GM23338 (cell line): Measurements from ENCODE around the gene WNT8A. TPM values are rescaled to one million over a fixed set of nuclear protein-coding genes. Genes with fewer than 3 reads are reported as not detected.

ENCODE experiments used
- ATAC-seq: fragments of 200-7000 bp; cut with Tn5 transposase; 3 replicates; pipeline ENCODE4 v1.9.1; 2020
- DNase-seq: peaks from one replicate; pipeline ENCODE4 v3.0.0-alpha.2; 2015; ENCODE audit warnings: low spot score
- H2AFZ ChIP-seq: fragments of 200-600 bp; sonication (generic); 2 replicates; pipeline ENCODE4 v1.8.0; 2016; ENCODE audit warnings: antibody characterized with exemption, mild to moderate bottlenecking, moderate library complexity
- H3F3A ChIP-seq: fragments of 200-600 bp; sonication (generic); replicated peaks from 2 replicates; pipeline ENCODE4 v1.8.0; 2017; ENCODE audit warnings: antibody characterized with exemption, mixed run types, low read depth
- H3K27ac ChIP-seq: fragments of 200-600 bp; sonication (generic); 2 replicates; pipeline ENCODE4 v1.6.1; 2016; ENCODE audit warnings: low read depth
- H3K27me3 ChIP-seq: fragments of 200-600 bp; sonication (generic); 2 replicates; pipeline ENCODE4 v1.8.0; 2016; ENCODE audit warnings: mild to moderate bottlenecking, mixed run types, moderate library complexity; ENCODE audit not compliant: insufficient read depth
- H3K36me3 ChIP-seq: fragments of 200-600 bp; sonication (generic); 2 replicates; pipeline ENCODE4 v1.8.0; 2016; ENCODE audit warnings: mild to moderate bottlenecking; ENCODE audit not compliant: insufficient read depth
- H3K4me1 ChIP-seq: fragments of 200-600 bp; sonication (generic); 2 replicates; pipeline ENCODE4 v1.8.0; 2016; ENCODE audit warnings: mild to moderate bottlenecking, moderate library complexity; ENCODE audit not compliant: insufficient read depth
- H3K4me2 ChIP-seq: fragments of 200-600 bp; sonication (generic); 2 replicates; pipeline ENCODE4 v1.7.1; 2017; ENCODE audit warnings: mixed run types
- H3K4me3 ChIP-seq: fragments of 200-600 bp; sonication (generic); 2 replicates; pipeline ENCODE4 v1.6.1; 2016; ENCODE audit warnings: mixed run types
- H3K79me2 ChIP-seq: fragments of 200-600 bp; sonication (generic); replicated peaks from 2 replicates; pipeline ENCODE4 v1.8.0; 2017; ENCODE audit warnings: mild to moderate bottlenecking; ENCODE audit not compliant: insufficient read depth
- H3K9me2 ChIP-seq: fragments of 200-600 bp; sonication (generic); 2 replicates; pipeline ENCODE4 v1.8.0; 2017; ENCODE audit not compliant: insufficient read depth
- H4K20me1 ChIP-seq: fragments of 200-600 bp; sonication (generic); replicated peaks from 2 replicates; pipeline ENCODE4 v1.8.0; 2017; ENCODE audit warnings: mild to moderate bottlenecking; ENCODE audit not compliant: insufficient read depth
- H3K27ac Mint-ChIP-seq: 2 replicates; pipeline ENCODE4 v1.8.0; 2020; ENCODE audit warnings: inconsistent platforms, mild to moderate bottlenecking, moderate library complexity, mixed read lengths
- H3K27me3 Mint-ChIP-seq: 3 replicates; pipeline ENCODE4 v1.8.0; 2022; ENCODE audit warnings: low read depth, mild to moderate bottlenecking, moderate library complexity, mixed read lengths, inconsistent platforms; ENCODE audit not compliant: insufficient read depth, poor library complexity
- H3K36me3 Mint-ChIP-seq: 3 replicates; pipeline ENCODE4 v1.8.0; 2021; ENCODE audit warnings: low read depth, mild to moderate bottlenecking, inconsistent platforms, moderate library complexity, mixed read lengths
- H3K4me1 Mint-ChIP-seq: 3 replicates; pipeline ENCODE4 v1.8.0; 2020; ENCODE audit warnings: mild to moderate bottlenecking, inconsistent platforms, mixed read lengths
- H3K4me3 Mint-ChIP-seq: 3 replicates; pipeline ENCODE4 v1.8.0; 2021; ENCODE audit warnings: moderate library complexity, mild to moderate bottlenecking, inconsistent platforms, mixed read lengths
- H3K9me3 Mint-ChIP-seq: 3 replicates; pipeline ENCODE4 v1.8.0; 2020; ENCODE audit warnings: moderate library complexity, mild to moderate bottlenecking, inconsistent platforms, mixed read lengths
- POLR2AphosphoS5 ChIP-seq: IDR thresholded peaks from 2 replicates; pipeline ENCODE4 v1.6.1; 2016; ENCODE audit warnings: antibody characterized with exemption, low read depth
- STAT1 ChIP-seq: IDR thresholded peaks from one replicate; pipeline ENCODE4 v1.6.1; 2016; ENCODE audit warnings: antibody characterized with exemption; ENCODE audit not compliant: unreplicated experiment
- ZNF114 ChIP-seq: fragments of 250-450 bp; sonication (Bioruptor Pico); IDR thresholded peaks from 2 replicates; pipeline ENCODE4 v1.5.0; 2020; ENCODE audit warnings: mild to moderate bottlenecking, moderate library complexity
- polyA plus RNA-seq: library from polyadenylated mRNA; unstranded; fragments of >200 nt; fragmentation: Nextera tagmentation; extraction: Ambion mirVana; gene quantifications from 2 replicates; pipeline ENCODE4 v1.2.1, GENCODE V29; 2016
- total RNA-seq: library from RNA; depleted of rRNA; stranded (reverse); fragments of >200 nt; shearing (Covaris generic); gene quantifications from 2 replicates; pipeline ENCODE4 v1.2.3, GENCODE V29; 2014
- TF ChIP-seq, protein P1 (sequence below): IDR thresholded peaks from one replicate; pipeline ENCODE4 v1.6.1; 2018; ENCODE audit warnings: antibody characterized with exemption; ENCODE audit not compliant: unreplicated experiment
- TF ChIP-seq, protein P2 (sequence below): fragments of 250-450 bp; sonication (Bioruptor Pico); IDR thresholded peaks from 2 replicates; pipeline ENCODE4 v1.5.0; 2020; ENCODE audit warnings: mild to moderate bottlenecking, moderate library complexity
- TF ChIP-seq, protein P3 (sequence below): IDR thresholded peaks from 2 replicates; pipeline ENCODE4 v1.6.1; 2016; ENCODE audit warnings: antibody characterized with exemption

The WNT8A gene
- total and polyA plus RNA-seq, 2 experiments from 2014 or later, result not detected

DNA sequence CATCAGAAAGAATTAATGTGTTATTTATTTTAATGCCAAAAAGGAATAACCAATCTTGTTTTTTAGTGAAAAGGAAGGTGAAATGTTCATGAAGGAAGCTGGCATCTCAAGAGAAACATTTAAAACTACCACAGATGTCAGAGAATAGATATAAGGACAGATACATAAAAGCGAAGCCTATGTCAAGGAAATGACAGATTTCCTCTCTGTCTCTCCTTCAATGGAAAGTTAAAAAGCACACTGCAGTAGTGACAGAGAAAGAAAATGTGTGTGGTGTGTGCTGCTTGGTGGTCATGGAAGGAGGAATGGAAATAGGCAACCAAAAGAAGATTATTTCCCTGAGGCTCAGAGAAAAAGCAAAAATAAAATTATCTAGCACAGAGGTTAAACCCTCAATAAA lies 9.2 kb downstream of the WNT8A start:
- TF ChIP-seq ZNF114 (CRISPR knock-in tag) (no peak), POLR2AphosphoS5 (no peak), STAT1 (no peak)
- TF ChIP-seq, protein P1, sequence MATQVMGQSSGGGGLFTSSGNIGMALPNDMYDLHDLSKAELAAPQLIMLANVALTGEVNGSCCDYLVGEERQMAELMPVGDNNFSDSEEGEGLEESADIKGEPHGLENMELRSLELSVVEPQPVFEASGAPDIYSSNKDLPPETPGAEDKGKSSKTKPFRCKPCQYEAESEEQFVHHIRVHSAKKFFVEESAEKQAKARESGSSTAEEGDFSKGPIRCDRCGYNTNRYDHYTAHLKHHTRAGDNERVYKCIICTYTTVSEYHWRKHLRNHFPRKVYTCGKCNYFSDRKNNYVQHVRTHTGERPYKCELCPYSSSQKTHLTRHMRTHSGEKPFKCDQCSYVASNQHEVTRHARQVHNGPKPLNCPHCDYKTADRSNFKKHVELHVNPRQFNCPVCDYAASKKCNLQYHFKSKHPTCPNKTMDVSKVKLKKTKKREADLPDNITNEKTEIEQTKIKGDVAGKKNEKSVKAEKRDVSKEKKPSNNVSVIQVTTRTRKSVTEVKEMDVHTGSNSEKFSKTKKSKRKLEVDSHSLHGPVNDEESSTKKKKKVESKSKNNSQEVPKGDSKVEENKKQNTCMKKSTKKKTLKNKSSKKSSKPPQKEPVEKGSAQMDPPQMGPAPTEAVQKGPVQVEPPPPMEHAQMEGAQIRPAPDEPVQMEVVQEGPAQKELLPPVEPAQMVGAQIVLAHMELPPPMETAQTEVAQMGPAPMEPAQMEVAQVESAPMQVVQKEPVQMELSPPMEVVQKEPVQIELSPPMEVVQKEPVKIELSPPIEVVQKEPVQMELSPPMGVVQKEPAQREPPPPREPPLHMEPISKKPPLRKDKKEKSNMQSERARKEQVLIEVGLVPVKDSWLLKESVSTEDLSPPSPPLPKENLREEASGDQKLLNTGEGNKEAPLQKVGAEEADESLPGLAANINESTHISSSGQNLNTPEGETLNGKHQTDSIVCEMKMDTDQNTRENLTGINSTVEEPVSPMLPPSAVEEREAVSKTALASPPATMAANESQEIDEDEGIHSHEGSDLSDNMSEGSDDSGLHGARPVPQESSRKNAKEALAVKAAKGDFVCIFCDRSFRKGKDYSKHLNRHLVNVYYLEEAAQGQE, result no peak
- TF ChIP-seq, protein P2, sequence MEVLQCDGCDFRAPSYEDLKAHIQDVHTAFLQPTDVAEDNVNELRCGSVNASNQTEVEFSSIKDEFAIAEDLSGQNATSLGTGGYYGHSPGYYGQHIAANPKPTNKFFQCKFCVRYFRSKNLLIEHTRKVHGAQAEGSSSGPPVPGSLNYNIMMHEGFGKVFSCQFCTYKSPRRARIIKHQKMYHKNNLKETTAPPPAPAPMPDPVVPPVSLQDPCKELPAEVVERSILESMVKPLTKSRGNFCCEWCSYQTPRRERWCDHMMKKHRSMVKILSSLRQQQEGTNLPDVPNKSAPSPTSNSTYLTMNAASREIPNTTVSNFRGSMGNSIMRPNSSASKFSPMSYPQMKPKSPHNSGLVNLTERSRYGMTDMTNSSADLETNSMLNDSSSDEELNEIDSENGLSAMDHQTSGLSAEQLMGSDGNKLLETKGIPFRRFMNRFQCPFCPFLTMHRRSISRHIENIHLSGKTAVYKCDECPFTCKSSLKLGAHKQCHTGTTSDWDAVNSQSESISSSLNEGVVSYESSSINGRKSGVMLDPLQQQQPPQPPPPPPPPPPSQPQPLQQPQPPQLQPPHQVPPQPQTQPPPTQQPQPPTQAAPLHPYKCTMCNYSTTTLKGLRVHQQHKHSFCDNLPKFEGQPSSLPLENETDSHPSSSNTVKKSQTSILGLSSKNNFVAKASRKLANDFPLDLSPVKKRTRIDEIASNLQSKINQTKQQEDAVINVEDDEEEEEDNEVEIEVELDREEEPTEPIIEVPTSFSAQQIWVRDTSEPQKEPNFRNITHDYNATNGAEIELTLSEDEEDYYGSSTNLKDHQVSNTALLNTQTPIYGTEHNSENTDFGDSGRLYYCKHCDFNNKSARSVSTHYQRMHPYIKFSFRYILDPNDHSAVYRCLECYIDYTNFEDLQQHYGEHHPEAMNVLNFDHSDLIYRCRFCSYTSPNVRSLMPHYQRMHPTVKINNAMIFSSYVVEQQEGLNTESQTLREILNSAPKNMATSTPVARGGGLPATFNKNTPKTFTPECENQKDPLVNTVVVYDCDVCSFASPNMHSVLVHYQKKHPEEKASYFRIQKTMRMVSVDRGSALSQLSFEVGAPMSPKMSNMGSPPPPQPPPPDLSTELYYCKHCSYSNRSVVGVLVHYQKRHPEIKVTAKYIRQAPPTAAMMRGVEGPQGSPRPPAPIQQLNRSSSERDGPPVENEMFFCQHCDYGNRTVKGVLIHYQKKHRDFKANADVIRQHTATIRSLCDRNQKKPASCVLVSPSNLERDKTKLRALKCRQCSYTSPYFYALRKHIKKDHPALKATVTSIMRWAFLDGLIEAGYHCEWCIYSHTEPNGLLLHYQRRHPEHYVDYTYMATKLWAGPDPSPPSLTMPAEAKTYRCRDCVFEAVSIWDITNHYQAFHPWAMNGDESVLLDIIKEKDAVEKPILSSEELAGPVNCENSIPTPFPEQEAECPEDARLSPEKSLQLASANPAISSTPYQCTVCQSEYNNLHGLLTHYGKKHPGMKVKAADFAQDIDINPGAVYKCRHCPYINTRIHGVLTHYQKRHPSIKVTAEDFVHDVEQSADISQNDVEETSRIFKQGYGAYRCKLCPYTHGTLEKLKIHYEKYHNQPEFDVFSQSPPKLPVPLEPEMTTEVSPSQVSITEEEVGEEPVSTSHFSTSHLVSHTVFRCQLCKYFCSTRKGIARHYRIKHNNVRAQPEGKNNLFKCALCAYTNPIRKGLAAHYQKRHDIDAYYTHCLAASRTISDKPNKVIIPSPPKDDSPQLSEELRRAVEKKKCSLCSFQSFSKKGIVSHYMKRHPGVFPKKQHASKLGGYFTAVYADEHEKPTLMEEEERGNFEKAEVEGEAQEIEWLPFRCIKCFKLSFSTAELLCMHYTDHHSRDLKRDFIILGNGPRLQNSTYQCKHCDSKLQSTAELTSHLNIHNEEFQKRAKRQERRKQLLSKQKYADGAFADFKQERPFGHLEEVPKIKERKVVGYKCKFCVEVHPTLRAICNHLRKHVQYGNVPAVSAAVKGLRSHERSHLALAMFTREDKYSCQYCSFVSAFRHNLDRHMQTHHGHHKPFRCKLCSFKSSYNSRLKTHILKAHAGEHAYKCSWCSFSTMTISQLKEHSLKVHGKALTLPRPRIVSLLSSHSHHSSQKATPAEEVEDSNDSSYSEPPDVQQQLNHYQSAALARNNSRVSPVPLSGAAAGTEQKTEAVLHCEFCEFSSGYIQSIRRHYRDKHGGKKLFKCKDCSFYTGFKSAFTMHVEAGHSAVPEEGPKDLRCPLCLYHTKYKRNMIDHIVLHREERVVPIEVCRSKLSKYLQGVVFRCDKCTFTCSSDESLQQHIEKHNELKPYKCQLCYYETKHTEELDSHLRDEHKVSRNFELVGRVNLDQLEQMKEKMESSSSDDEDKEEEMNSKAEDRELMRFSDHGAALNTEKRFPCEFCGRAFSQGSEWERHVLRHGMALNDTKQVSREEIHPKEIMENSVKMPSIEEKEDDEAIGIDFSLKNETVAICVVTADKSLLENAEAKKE, result no peak
- TF ChIP-seq, protein P3, sequence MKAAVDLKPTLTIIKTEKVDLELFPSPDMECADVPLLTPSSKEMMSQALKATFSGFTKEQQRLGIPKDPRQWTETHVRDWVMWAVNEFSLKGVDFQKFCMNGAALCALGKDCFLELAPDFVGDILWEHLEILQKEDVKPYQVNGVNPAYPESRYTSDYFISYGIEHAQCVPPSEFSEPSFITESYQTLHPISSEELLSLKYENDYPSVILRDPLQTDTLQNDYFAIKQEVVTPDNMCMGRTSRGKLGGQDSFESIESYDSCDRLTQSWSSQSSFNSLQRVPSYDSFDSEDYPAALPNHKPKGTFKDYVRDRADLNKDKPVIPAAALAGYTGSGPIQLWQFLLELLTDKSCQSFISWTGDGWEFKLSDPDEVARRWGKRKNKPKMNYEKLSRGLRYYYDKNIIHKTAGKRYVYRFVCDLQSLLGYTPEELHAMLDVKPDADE, result no peak
- Mint-ChIP-seq H3K4me1 (peaks cover 61% of the 10 kb centered on the region), H3K36me3 (no peaks in the 10 kb centered on the region), H3K27me3 (peaks cover 94% of the 10 kb centered on the region), H3K4me3 (no peak overlapping the region), H3K9me3 (no peaks in the 10 kb centered on the region), H3K27ac (no peak overlapping the region)
- Histone ChIP-seq H3K36me3 (no peaks in the 10 kb centered on the region), H3K79me2 (no peaks in the 10 kb centered on the region), H3K4me2 (peak overlapping the region; percentile 67), H3K4me1 (peaks cover 50% of the 10 kb centered on the region), H3K4me3 (no peak overlapping the region), H2AFZ (no peak overlapping the region), H3F3A (peaks cover 13% of the 10 kb centered on the region), H3K9me2 (no peaks in the 10 kb centered on the region), H4K20me1 (peaks cover 6% of the 10 kb centered on the region), H3K27me3 (peaks cover 94% of the 10 kb centered on the region), H3K27ac (no peak overlapping the region)
- ATAC-seq, result no peak
- DNase-seq, result no peak
